Measurements from ENCODE around the gene BCL11A. TPM values are rescaled to one million over a fixed set of nuclear protein-coding genes. Genes with fewer than 3 reads are reported as not detected.

BCL11A gene
- total RNA-seq, 3 donors from 2014 or later (not counting 1 experiment from before 2014, with no cell fraction given), result 2.6 to 3.5 (median 3.0) TPM

GRCh38 chr2:60465736-60466135, 87.7 kb downstream of the BCL11A start:
- no peaks in the 10 kb centered on the region for H3K9me3 ChIP-seq (ENCODE audit: control insufficient read depth, insufficient read depth, low read length)
- TF ChIP-seq, protein P1, sequence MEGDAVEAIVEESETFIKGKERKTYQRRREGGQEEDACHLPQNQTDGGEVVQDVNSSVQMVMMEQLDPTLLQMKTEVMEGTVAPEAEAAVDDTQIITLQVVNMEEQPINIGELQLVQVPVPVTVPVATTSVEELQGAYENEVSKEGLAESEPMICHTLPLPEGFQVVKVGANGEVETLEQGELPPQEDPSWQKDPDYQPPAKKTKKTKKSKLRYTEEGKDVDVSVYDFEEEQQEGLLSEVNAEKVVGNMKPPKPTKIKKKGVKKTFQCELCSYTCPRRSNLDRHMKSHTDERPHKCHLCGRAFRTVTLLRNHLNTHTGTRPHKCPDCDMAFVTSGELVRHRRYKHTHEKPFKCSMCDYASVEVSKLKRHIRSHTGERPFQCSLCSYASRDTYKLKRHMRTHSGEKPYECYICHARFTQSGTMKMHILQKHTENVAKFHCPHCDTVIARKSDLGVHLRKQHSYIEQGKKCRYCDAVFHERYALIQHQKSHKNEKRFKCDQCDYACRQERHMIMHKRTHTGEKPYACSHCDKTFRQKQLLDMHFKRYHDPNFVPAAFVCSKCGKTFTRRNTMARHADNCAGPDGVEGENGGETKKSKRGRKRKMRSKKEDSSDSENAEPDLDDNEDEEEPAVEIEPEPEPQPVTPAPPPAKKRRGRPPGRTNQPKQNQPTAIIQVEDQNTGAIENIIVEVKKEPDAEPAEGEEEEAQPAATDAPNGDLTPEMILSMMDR (IDR thresholded peaks at IDR 0.05), result no peak
- Mint-ChIP-seq H3K27me3 (ENCODE audit: low read depth in 2 of 2) (no peaks in the 10 kb centered on the region), H3K36me3 (no peaks in the 10 kb centered on the region), H3K9me3 (no peaks in the 10 kb centered on the region), H3K4me3 (no peak overlapping the region), H3K4me1 (peaks cover 0 to 11% of the 10 kb centered on the region in 2 donors), H3K27ac (no peak overlapping the region)
- H3K36me3 ChIP-seq (ENCODE audit: control insufficient read depth, insufficient read depth, low read length), result no peaks in the 10 kb centered on the region
- no peaks in the 10 kb centered on the region for H3K27me3 ChIP-seq (ENCODE audit: control insufficient read depth, insufficient read depth, low read length)
- no peak for ATAC-seq
- 24% methylated on average over 2 of the region's 4 CpGs for WGBS (ENCODE audit: insufficient coverage)
- no peak overlapping the region for H3K27ac ChIP-seq (ENCODE audit: low read length)
- intact Hi-C loops (cut with micrococcal nuclease), result no loop called here
- H3K4me3 ChIP-seq (ENCODE audit: low read length), result no peak overlapping the region
- no peaks in the 10 kb centered on the region for H3K4me1 ChIP-seq (ENCODE audit: control insufficient read depth, insufficient read depth, low read length)
- no peak for DNase-seq

GRCh38 chr2:60463249-60463648, 90.2 kb downstream of the BCL11A start:
- Mint-ChIP-seq H3K36me3 (no peaks in the 10 kb centered on the region), H3K4me3 (no peak overlapping the region), H3K9me3 (no peaks in the 10 kb centered on the region), H3K27ac (no peak overlapping the region), H3K4me1 (peaks cover 0 to 8% of the 10 kb centered on the region in 2 donors), H3K27me3 (ENCODE audit: low read depth in 2 of 2) (peaks cover 0 to 4% of the 10 kb centered on the region in 2 donors)
- ATAC-seq, result no peak
- TF ChIP-seq, protein P1 (IDR thresholded peaks at IDR 0.05), result no peak
- Histone ChIP-seq H3K4me1 (ENCODE audit: control insufficient read depth, insufficient read depth, low read length) (no peaks in the 10 kb centered on the region), H3K27me3 (ENCODE audit: control insufficient read depth, insufficient read depth, low read length) (no peaks in the 10 kb centered on the region), H3K27ac (ENCODE audit: low read length) (no peak overlapping the region), H3K36me3 (ENCODE audit: control insufficient read depth, insufficient read depth, low read length) (no peaks in the 10 kb centered on the region), H3K4me3 (ENCODE audit: low read length) (no peak overlapping the region), H3K9me3 (ENCODE audit: control insufficient read depth, insufficient read depth, low read length) (no peaks in the 10 kb centered on the region)
- no peak for DNase-seq
- intact Hi-C loops (cut with micrococcal nuclease), result no loop called here
- 53% methylated on average over 6 of the region's 6 CpGs for WGBS (ENCODE audit: insufficient coverage)

DNA sequence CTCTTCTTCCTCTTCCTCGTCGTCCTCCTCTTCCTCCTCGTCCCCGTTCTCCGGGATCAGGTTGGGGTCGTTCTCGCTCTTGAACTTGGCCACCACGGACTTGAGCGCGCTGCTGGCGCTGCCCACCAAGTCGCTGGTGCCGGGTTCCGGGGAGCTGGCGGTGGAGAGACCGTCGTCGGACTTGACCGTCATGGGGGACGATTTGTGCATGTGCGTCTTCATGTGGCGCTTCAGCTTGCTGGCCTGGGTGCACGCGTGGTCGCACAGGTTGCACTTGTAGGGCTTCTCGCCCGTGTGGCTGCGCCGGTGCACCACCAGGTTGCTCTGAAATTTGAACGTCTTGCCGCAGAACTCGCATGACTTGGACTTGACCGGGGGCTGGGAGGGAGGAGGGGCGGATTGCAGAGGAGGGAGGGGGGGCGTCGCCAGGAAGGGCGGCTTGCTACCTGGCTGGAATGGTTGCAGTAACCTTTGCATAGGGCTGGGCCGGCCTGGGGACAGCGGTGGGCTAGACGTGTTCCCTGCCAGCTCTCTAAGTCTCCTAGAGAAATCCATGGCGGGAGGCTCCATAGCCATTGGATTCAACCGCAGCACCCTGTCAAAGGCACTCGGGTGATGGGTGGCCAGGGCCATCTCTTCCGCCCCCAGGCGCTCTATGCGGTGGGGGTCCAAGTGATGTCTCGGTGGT, 91.9 kb downstream of the BCL11A start:
- H3K4me1 Mint-ChIP-seq, result peaks cover 0 to 5% of the 10 kb centered on the region in 2 donors
- H3K27ac Mint-ChIP-seq, result no peak overlapping the region

More for the DNA sequence above, 91.9 kb downstream of the BCL11A start:
- no peak overlapping the region for H3K4me3 Mint-ChIP-seq
- H3K27ac ChIP-seq (ENCODE audit: low read length), result no peak overlapping the region
- WGBS (ENCODE audit: insufficient coverage), result 98% methylated on average over 47 of the region's 47 CpGs
- no peaks in the 10 kb centered on the region for H3K9me3 Mint-ChIP-seq
- intact Hi-C loops (cut with micrococcal nuclease), result no loop called here
- TF ChIP-seq, protein P1 (IDR thresholded peaks at IDR 0.05), result no peak
- peaks cover 0 to 4% of the 10 kb centered on the region in 2 donors for H3K27me3 Mint-ChIP-seq (ENCODE audit: low read depth in 2 of 2)
- H3K9me3 ChIP-seq (ENCODE audit: control insufficient read depth, insufficient read depth, low read length), result no peaks in the 10 kb centered on the region
- H3K27me3 ChIP-seq (ENCODE audit: control insufficient read depth, insufficient read depth, low read length), result no peaks in the 10 kb centered on the region
- no peaks in the 10 kb centered on the region for H3K36me3 ChIP-seq (ENCODE audit: control insufficient read depth, insufficient read depth, low read length)
- DNase-seq (no peak), ATAC-seq (no peak)
- H3K4me1 ChIP-seq (ENCODE audit: control insufficient read depth, insufficient read depth, low read length), result no peaks in the 10 kb centered on the region
- H3K4me3 ChIP-seq (ENCODE audit: low read length), result no peak overlapping the region
- H3K36me3 Mint-ChIP-seq, result no peaks in the 10 kb centered on the region
